GM23338 (cell line): ENCODE measurements around the gene TRAF1.

Experiments
- EZH2phosphoT487 ChIP-seq: fragments of 200-600 bp; sonication (generic); IDR thresholded peaks from one replicate; pipeline ENCODE4 v1.8.1; 2018; ENCODE audit warnings: antibody characterized with exemption; ENCODE audit not compliant: unreplicated experiment
- POLR2AphosphoS5 ChIP-seq: IDR thresholded peaks from 2 replicates; pipeline ENCODE4 v1.6.1; 2016; ENCODE audit warnings: antibody characterized with exemption, low read depth

GRCh38 chr9:120920806-120921178 is 5.8 kb downstream of the TRAF1 start:
- no peak for TF ChIP-seq EZH2phosphoT487
- TF ChIP-seq POLR2AphosphoS5 = no peak
